GM20000 (cell line): Measurements from ENCODE around the gene PCP2.

Experiments
- DNase-seq: peaks from one replicate; pipeline ENCODE4 v3.0.0; 2012; ENCODE audit warnings: low spot score
- TF ChIP-seq, protein P1 (sequence below): IDR thresholded peaks from 2 replicates; pipeline ENCODE4 v1.5.1; 2012; ENCODE audit warnings: mild to moderate bottlenecking, control low read depth; ENCODE audit errors: extremely low read depth, missing control alignments

Gene PCP2

GRCh38 chr19:7642295-7643030, 8.9 kb upstream of the PCP2 start:
- no peak for DNase-seq
- TF ChIP-seq, protein P1, sequence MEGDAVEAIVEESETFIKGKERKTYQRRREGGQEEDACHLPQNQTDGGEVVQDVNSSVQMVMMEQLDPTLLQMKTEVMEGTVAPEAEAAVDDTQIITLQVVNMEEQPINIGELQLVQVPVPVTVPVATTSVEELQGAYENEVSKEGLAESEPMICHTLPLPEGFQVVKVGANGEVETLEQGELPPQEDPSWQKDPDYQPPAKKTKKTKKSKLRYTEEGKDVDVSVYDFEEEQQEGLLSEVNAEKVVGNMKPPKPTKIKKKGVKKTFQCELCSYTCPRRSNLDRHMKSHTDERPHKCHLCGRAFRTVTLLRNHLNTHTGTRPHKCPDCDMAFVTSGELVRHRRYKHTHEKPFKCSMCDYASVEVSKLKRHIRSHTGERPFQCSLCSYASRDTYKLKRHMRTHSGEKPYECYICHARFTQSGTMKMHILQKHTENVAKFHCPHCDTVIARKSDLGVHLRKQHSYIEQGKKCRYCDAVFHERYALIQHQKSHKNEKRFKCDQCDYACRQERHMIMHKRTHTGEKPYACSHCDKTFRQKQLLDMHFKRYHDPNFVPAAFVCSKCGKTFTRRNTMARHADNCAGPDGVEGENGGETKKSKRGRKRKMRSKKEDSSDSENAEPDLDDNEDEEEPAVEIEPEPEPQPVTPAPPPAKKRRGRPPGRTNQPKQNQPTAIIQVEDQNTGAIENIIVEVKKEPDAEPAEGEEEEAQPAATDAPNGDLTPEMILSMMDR: no peak

GRCh38 chr19:7641290-7642276, 8.1 kb upstream of the PCP2 start:
- TF ChIP-seq, protein P1: no peak
- DNase-seq: no peak

- no peak for DNase-seq
- TF ChIP-seq, protein P1: no peak
Observed at GRCh38 chr19:7640803-7641202, 7.3 kb upstream of the PCP2 start.

DNA sequence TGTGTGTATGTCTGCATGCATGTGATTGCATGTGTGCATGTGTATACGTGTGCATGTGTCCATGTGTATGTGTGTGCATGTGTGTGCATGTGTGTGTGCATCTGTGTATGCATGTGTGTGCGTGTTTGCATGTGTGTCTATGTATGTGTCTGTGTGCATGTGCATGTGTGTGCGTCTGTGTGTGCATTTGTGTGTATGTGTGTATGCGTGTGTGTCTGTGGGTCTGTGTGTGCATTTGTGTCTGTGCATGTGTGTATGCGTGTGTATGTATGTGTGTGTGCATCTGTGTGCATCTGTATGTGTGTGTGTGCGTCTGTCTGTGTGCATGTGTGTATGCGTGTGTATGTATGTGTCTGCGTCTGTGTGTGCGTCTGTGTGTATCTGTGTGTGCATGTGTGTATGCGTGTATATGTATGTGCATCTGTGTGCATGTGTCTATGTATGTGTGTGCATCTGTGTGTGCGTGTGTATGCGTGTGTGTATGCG, 6.4 kb upstream of the PCP2 start:
- no peak for DNase-seq
- TF ChIP-seq, protein P1: no peak

GRCh38 chr19:7638802-7639465, 5.4 kb upstream of the PCP2 start:
- no peak for DNase-seq
- TF ChIP-seq, protein P1: no peak

- TF ChIP-seq, protein P1: no peak
- no peak for DNase-seq
Observed at GRCh38 chr19:7637374-7638256, 4.1 kb upstream of the PCP2 start.
